Kidney epithelial cell (primary cell): Measurements from ENCODE around the gene P2RY11. TPM values are rescaled to one million over a fixed set of nuclear protein-coding genes. Genes with fewer than 3 reads are reported as not detected.

ENCODE experiments used
- DNase-seq: peaks from one replicate; pipeline ENCODE4 v3.0.0-alpha.2; 2010; ENCODE audit warnings: low read depth
- H3K27me3 ChIP-seq: 2 replicates; pipeline ENCODE4 v1.6.0; 2011; ENCODE audit warnings: low read length; ENCODE audit not compliant: control insufficient read depth, insufficient read depth
- H3K36me3 ChIP-seq: 2 replicates; pipeline ENCODE4 v1.5.1; 2011; ENCODE audit warnings: low read length; ENCODE audit not compliant: control insufficient read depth, insufficient read depth
- H3K4me3 ChIP-seq: 2 replicates; pipeline ENCODE4 v1.5.1; 2011; ENCODE audit warnings: low read depth, mild to moderate bottlenecking, control low read depth, low read length
- CTCF ChIP-seq: IDR thresholded peaks from 2 replicates; pipeline ENCODE4 v1.5.1; 2011; ENCODE audit warnings: mild to moderate bottlenecking, moderate library complexity, low read length, control low read depth, inconsistent platforms; ENCODE audit not compliant: insufficient read depth, poor library complexity, severe bottlenecking
- total RNA-seq: library from RNA; depleted of rRNA; stranded (reverse); fragments of >200 nt; gene quantifications from 2 replicates; pipeline ENCODE4 v1.2.3, GENCODE V29; 2015

Gene P2RY11
- total RNA-seq, 1 donor from 2014 or later: 6.3 TPM

GRCh38 chr19:10163536-10163935 lies 52.0 kb downstream of the P2RY11 start:
- no peak for TF ChIP-seq CTCF
- no peaks in the 10 kb centered on the region for H3K27me3 ChIP-seq
- H3K36me3 ChIP-seq: peaks cover 1% of the 10 kb centered on the region
- DNase-seq: no peak
- H3K4me3 ChIP-seq: no peak overlapping the region

Other genes starting within 250 kb of the P2RY11 start
- gene OLFM2, start 175.2 kb upstream of the P2RY11 start, total RNA-seq: 15.8 and 18.0 TPM in 2 replicates
- 0.79 and 1.3 TPM in 2 replicates for gene COL5A3, start 101.2 kb upstream of the P2RY11 start, total RNA-seq
- gene RDH8, start 98.2 kb upstream of the P2RY11 start, total RNA-seq: not detected in 2 replicates
- gene SHFL, start 25.4 kb upstream of the P2RY11 start, total RNA-seq: 32.1 and 35.3 TPM in 2 replicates
- gene ANGPTL6, start 9.0 kb upstream of the P2RY11 start, total RNA-seq: 0.96 TPM in 1 of 2 replicates, not detected in the other
- gene PPAN, start 5.3 kb upstream of the P2RY11 start, total RNA-seq: 50.0 and 63.4 TPM in 2 replicates
- gene EIF3G, start 8.2 kb downstream of the P2RY11 start, total RNA-seq: 321 and 329 TPM in 2 replicates
- gene DNMT1, start 83.3 kb downstream of the P2RY11 start, total RNA-seq: 66.9 and 75.6 TPM in 2 replicates
- gene S1PR2, start 119.6 kb downstream of the P2RY11 start, total RNA-seq: 8.3 and 9.4 TPM in 2 replicates
- 96.3 and 98.7 TPM in 2 replicates for gene MRPL4, start 140.5 kb downstream of the P2RY11 start, total RNA-seq
- gene ICAM1, start 159.4 kb downstream of the P2RY11 start, total RNA-seq: 155 TPM in 2 replicates
- 0.13 TPM in 1 of 2 replicates, not detected in the other for gene ICAM4, start 175.3 kb downstream of the P2RY11 start, total RNA-seq
- 0.38 and 3.8 TPM in 2 replicates for gene ICAM5, start 178.3 kb downstream of the P2RY11 start, total RNA-seq
- 2.3 and 2.9 TPM in 2 replicates for gene ZGLP1, start 198.1 kb downstream of the P2RY11 start, total RNA-seq
- gene FDX2, start 204.3 kb downstream of the P2RY11 start, total RNA-seq: 43.5 and 73.5 TPM in 2 replicates
- 32.9 and 45.6 TPM in 2 replicates for gene RAVER1, start 221.8 kb downstream of the P2RY11 start, total RNA-seq
- 4.7 and 6.8 TPM in 2 replicates for gene ICAM3, start 227.9 kb downstream of the P2RY11 start, total RNA-seq